A673 (cell line): ENCODE measurements around the gene HBD. TPM values are rescaled to one million over a fixed set of nuclear protein-coding genes. Genes with fewer than 3 reads are reported as not detected.

ENCODE experiments used
- BruUV-seq: library from RNA; stranded (reverse); fragments of 400-500 nt; replicated peaks from 2 replicates; lab custom pipeline; 2021; lab: Mats Ljungman, UMichigan
- CTCF ChIA-PET: fragments of 300-600 bp; sonication (Branson Sonifier 250); formaldehyde crosslinking; loops from one replicate; lab custom pipeline; 2022; ENCODE audit warnings: antibody characterized with exemption; lab: Charles Lee
- POLR2A ChIA-PET: fragments of 300-600 bp; sonication (Branson Sonifier 250); formaldehyde crosslinking; loops from one replicate; lab custom pipeline; 2022; ENCODE audit warnings: antibody characterized with exemption; ENCODE audit not compliant: low non-redundant PET; lab: Charles Lee
- DNase-seq: peaks from one replicate; pipeline ENCODE4 v3.0.0-alpha.2; 2015; ENCODE audit warnings: low spot score
- H3K27ac ChIP-seq: fragments of 200-600 bp; sonication (generic); 2 replicates; pipeline ENCODE4 v1.5.1; 2016; ENCODE audit warnings: mixed run types, low read depth, mild to moderate bottlenecking, mixed read lengths, antibody characterized with exemption, low read length; ENCODE audit not compliant: poor library complexity, severe bottlenecking
- H3K27me3 ChIP-seq: fragments of 200-600 bp; sonication (generic); replicated peaks from 2 replicates; pipeline ENCODE4 v1.6.1; 2017; ENCODE audit warnings: mixed run types, low read depth, mild to moderate bottlenecking, mixed read lengths, antibody characterized with exemption, low read length; ENCODE audit not compliant: insufficient read depth, poor library complexity
- H3K36me3 ChIP-seq: fragments of 200-600 bp; sonication (generic); 2 replicates; pipeline ENCODE4 v1.6.1; 2016; ENCODE audit warnings: mixed run types, mild to moderate bottlenecking, mixed read lengths, antibody characterized with exemption, low read length; ENCODE audit not compliant: insufficient read depth, poor library complexity, severe bottlenecking
- H3K4me1 ChIP-seq: fragments of 200-600 bp; sonication (generic); 2 replicates; pipeline ENCODE4 v1.6.1; 2017; ENCODE audit warnings: mixed run types, mild to moderate bottlenecking, mixed read lengths, antibody characterized with exemption, low read length; ENCODE audit not compliant: insufficient read depth, poor library complexity, severe bottlenecking
- H3K4me3 ChIP-seq: fragments of 200-600 bp; sonication (generic); 2 replicates; pipeline ENCODE4 v1.5.1; 2016; ENCODE audit warnings: low read depth, mixed run types, mild to moderate bottlenecking, mixed read lengths, low read length; ENCODE audit not compliant: poor library complexity, severe bottlenecking
- H3K9me3 ChIP-seq: fragments of 200-600 bp; sonication (generic); 2 replicates; pipeline ENCODE4 v1.6.1; 2016; ENCODE audit warnings: mixed run types, low read depth, mild to moderate bottlenecking, mixed read lengths, antibody characterized with exemption, low read length; ENCODE audit not compliant: poor library complexity, severe bottlenecking
- EZH2 ChIP-seq: fragments of 200-600 bp; sonication (generic); IDR thresholded peaks from 2 replicates; pipeline ENCODE4 v1.6.1; 2017; ENCODE audit warnings: borderline replicate concordance, low read depth, mild to moderate bottlenecking, mixed read lengths, antibody characterized with exemption, low read length; ENCODE audit not compliant: poor library complexity, severe bottlenecking
- intact Hi-C: fragments of 100-400 bp; cut with micrococcal nuclease; formaldehyde crosslinking; loops from one replicate; pipeline ENCODE4 v1.10.0; 2022; ENCODE audit not compliant: unreplicated experiment
- total RNA-seq: library from RNA; stranded (reverse); gene quantifications from 2 replicates; pipeline ENCODE4 v1.2.3, GENCODE V29; 2021
- TF ChIP-seq, protein P1 (sequence below): fragments of 300-800, 200-600 bp; sonication (generic); conservative IDR thresholded peaks from 2 replicates; pipeline ENCODE4 v1.5.1; 2017; ENCODE audit warnings: low read depth, mild to moderate bottlenecking, antibody characterized with exemption, low read length, moderate library complexity, mixed read lengths

Gene HBD
- total RNA-seq, 1 experiment from 2014 or later = not detected

DNA sequence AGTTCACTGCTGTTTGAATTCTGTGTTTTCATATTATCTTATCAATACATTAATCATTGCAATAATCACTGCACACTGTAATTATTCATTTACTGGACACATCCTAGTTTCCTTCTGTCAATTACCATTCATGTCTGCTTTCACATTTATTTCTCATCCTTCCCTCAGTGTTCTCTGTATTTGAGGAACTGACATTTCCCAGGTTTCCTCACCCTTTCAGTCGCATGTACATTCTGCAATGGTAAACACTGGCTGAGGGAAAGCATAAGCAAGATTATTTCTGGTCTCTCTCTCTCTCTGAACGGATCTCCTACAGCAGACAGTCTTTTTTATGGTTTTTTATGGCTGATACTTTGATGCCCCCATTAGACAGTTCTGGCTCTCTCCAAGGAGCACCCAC, 4.2 kb upstream of the HBD start:
- CTCF ChIA-PET = no interaction called here
- no peak overlapping the region for H3K4me3 ChIP-seq
- H3K36me3 ChIP-seq = no peaks in the 10 kb centered on the region
- DNase-seq = no peak
- BruUV-seq = no TSS peak
- H3K9me3 ChIP-seq = no peaks in the 10 kb centered on the region
- intact Hi-C loops = no loop called here
- no peaks in the 10 kb centered on the region for H3K27me3 ChIP-seq
- no peak for TF ChIP-seq EZH2
- TF ChIP-seq, protein P1, sequence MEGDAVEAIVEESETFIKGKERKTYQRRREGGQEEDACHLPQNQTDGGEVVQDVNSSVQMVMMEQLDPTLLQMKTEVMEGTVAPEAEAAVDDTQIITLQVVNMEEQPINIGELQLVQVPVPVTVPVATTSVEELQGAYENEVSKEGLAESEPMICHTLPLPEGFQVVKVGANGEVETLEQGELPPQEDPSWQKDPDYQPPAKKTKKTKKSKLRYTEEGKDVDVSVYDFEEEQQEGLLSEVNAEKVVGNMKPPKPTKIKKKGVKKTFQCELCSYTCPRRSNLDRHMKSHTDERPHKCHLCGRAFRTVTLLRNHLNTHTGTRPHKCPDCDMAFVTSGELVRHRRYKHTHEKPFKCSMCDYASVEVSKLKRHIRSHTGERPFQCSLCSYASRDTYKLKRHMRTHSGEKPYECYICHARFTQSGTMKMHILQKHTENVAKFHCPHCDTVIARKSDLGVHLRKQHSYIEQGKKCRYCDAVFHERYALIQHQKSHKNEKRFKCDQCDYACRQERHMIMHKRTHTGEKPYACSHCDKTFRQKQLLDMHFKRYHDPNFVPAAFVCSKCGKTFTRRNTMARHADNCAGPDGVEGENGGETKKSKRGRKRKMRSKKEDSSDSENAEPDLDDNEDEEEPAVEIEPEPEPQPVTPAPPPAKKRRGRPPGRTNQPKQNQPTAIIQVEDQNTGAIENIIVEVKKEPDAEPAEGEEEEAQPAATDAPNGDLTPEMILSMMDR = no peak
- no peaks in the 10 kb centered on the region for H3K4me1 ChIP-seq
- POLR2A ChIA-PET = no interaction called here
- no peak overlapping the region for H3K27ac ChIP-seq

DNA sequence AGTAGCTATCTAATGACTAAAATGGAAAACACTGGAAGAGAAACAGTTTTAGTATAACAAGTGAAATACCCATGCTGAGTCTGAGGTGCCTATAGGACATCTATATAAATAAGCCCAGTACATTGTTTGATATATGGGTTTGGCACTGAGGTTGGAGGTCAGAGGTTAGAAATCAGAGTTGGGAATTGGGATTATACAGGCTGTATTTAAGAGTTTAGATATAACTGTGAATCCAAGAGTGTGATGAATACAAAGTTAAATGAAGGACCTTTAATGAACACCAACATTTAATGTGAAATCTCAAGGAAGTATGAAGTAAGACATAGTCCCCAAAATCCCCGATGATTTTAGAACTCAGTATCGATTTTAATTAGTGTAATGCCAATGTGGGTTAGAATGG, 3.1 kb upstream of the HBD start:
- Histone ChIP-seq H3K27ac (no peak overlapping the region), H3K27me3 (no peaks in the 10 kb centered on the region), H3K4me3 (no peak overlapping the region), H3K36me3 (no peaks in the 10 kb centered on the region), H3K9me3 (no peaks in the 10 kb centered on the region), H3K4me1 (no peaks in the 10 kb centered on the region)
- DNase-seq = no peak
- CTCF ChIA-PET = no interaction called here
- no peak for TF ChIP-seq EZH2
- TF ChIP-seq, protein P1 = no peak
- no TSS peak for BruUV-seq
- intact Hi-C loops = no loop called here
- POLR2A ChIA-PET = no interaction called here

DNA sequence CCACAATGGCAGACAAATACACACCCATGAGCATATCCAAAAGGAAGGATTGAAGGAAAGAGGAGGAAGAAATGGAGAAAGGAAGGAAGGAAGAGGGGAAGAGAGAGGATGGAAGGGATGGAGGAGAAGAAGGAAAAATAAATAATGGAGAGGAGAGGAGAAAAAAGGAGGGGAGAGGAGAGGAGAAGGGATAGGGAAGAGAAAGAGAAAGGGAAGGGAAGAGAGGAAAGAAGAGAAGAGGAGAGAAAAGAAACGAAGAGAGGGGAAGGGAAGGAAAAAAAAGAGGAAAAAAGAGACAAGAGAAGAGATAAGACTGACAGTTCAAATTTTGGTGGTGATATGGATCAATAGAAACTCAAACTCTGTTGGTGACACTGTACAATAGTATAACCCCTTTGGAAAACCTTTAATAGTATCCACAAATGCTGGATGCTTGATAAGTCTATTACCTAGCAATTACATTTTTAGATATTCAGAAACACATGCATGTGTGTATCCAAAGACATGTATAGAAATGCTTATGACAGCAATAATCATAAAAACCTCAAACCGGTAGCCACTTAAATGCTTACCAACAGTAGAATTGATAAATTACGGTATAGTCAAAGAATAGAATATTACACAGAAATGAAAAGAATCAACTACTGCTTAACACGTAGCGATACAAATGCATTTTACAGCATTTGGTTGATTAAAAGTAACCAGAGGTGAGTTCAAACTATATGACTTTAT, 1.2 kb upstream of the HBD start:
- BruUV-seq = no TSS peak

More for the DNA sequence above, 1.2 kb upstream of the HBD start:
- Histone ChIP-seq H3K4me3 (no peak overlapping the region), H3K27ac (no peak overlapping the region), H3K36me3 (no peaks in the 10 kb centered on the region), H3K27me3 (no peaks in the 10 kb centered on the region), H3K9me3 (no peaks in the 10 kb centered on the region), H3K4me1 (no peaks in the 10 kb centered on the region)
- ChIA-PET POLR2A (no interaction called here), CTCF (no interaction called here)
- no peak for DNase-seq
- no peak for TF ChIP-seq EZH2
- TF ChIP-seq, protein P1 = no peak
- intact Hi-C loops = no loop called here
